HG03025 (cell line): ENCODE results near the gene HEBP1.

Experiments used
- ATAC-seq: cut with Tn5 transposase; IDR thresholded peaks from one replicate; pipeline ENCODE4 v1.9.1; 2021; ENCODE audit warnings: mild to moderate bottlenecking, moderate library complexity; ENCODE audit not compliant: unreplicated experiment, low FRiP score

The HEBP1 gene

GRCh38 chr12:12992418-12993130 lies 7.5 kb downstream of the HEBP1 start:
- no peak for ATAC-seq

- no peak for ATAC-seq
Measured at GRCh38 chr12:12990700-12991468, 9.2 kb downstream of the HEBP1 start.

- no peak for ATAC-seq
Measured at GRCh38 chr12:12987421-12987820, 12.6 kb downstream of the HEBP1 start.

GRCh38 chr12:12986775-12987331 lies 13.2 kb downstream of the HEBP1 start:
- ATAC-seq, result no peak

GRCh38 chr12:12985817-12986408 lies 14.2 kb downstream of the HEBP1 start:
- ATAC-seq, result no peak

- ATAC-seq, result no peak
Measured at GRCh38 chr12:12984149-12984548, 15.9 kb downstream of the HEBP1 start.

GRCh38 chr12:12983420-12984035 lies 16.5 kb downstream of the HEBP1 start:
- ATAC-seq, result no peak

GRCh38 chr12:12982331-12982730 lies 17.7 kb downstream of the HEBP1 start:
- no peak for ATAC-seq

GRCh38 chr12:12979731-12980259 lies 20.3 kb downstream of the HEBP1 start:
- no peak for ATAC-seq

- ATAC-seq, result no peak
Measured at GRCh38 chr12:12979126-12979525, 20.9 kb downstream of the HEBP1 start.

GRCh38 chr12:12977231-12977630 lies 22.8 kb downstream of the HEBP1 start:
- ATAC-seq, result no peak

GRCh38 chr12:12976366-12976765 lies 23.7 kb downstream of the HEBP1 start:
- ATAC-seq, result no peak

- ATAC-seq, result no peak
Measured at GRCh38 chr12:12975322-12976077, 24.6 kb downstream of the HEBP1 start.

GRCh38 chr12:12974211-12974610 lies 25.9 kb downstream of the HEBP1 start:
- no peak for ATAC-seq

- no peak for ATAC-seq
Measured at GRCh38 chr12:12973019-12973418, 27.0 kb downstream of the HEBP1 start.

- no peak for ATAC-seq
Measured at GRCh38 chr12:12965836-12966235, 34.2 kb downstream of the HEBP1 start.

- ATAC-seq, result no peak
Measured at GRCh38 chr12:12964255-12964654, 35.8 kb downstream of the HEBP1 start.

- ATAC-seq, result no peak
Measured at GRCh38 chr12:12960639-12961209, 39.3 kb downstream of the HEBP1 start.

- no peak for ATAC-seq
Measured at GRCh38 chr12:12958886-12959285, 41.2 kb downstream of the HEBP1 start.
